Mesangial cell (primary cell): Measurements from ENCODE around the gene PCBP2. TPM values are rescaled to one million over a fixed set of nuclear protein-coding genes. Genes with fewer than 3 reads are reported as not detected.

Experiments used
- total RNA-seq: library from RNA; depleted of rRNA; stranded (reverse); fragments of >200 nt; gene quantifications from 2 replicates; pipeline ENCODE4 v1.2.3, GENCODE V29; 2015

PCBP2 gene
- total RNA-seq = 263 and 427 TPM in 2 replicates

DNA sequence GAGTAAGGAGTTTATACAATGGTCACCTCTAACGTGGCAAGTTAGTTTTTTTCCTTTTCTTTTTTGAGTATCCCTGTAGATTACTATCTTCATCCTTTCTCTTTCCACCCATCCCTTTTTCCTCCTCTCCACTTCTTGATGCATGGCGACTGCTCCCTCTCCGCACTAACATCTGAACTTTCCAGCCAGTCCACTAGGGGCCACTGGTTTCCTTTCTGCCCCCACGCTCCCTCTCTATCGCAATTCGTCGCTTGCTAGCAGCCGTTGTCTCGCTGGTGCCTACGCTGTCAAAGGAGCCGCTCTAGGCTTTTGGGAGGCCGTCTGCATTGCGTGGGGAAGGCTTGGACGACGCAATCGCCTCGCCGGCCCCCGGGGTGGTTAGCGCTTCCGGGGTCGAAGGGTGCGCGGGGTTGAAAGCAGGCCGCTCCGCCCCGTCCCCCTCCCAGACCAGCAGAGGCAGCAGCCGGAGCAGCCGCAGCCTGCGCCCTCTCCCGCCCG is at the start of gene PCBP2:
Gene PCBP2, plus strand, starts transcription at position 442 of the 498 bp plus-strand sequence. CDS start 2,699 bp downstream, outside the sequence.

DNA sequence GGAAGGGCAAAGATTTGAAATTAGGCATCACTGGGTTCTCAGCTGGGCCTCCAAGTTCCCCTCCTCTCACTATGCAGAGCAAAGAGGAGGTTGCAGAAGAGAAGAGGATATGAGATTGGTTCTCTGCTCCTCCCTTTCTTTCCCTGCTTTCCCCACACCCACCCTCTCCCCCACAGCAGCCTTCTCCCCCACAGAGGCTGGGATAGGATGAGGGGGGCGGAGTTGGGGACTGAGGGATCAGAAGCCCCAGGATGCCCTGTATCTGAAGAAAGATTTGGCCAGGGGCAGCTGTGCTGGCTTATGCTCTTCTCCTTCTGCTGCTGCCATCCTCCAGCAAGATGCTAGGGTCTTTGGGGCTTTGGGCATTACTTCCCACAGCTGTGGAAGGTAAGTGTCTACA is 28.3 kb upstream of the PCBP2 start, which contains the start of gene AMHR2:
Gene AMHR2, plus strand, starts transcription at position 259 of the 400 bp plus-strand sequence. Its CDS starts 80 bp downstream, at position 339.

DNA sequence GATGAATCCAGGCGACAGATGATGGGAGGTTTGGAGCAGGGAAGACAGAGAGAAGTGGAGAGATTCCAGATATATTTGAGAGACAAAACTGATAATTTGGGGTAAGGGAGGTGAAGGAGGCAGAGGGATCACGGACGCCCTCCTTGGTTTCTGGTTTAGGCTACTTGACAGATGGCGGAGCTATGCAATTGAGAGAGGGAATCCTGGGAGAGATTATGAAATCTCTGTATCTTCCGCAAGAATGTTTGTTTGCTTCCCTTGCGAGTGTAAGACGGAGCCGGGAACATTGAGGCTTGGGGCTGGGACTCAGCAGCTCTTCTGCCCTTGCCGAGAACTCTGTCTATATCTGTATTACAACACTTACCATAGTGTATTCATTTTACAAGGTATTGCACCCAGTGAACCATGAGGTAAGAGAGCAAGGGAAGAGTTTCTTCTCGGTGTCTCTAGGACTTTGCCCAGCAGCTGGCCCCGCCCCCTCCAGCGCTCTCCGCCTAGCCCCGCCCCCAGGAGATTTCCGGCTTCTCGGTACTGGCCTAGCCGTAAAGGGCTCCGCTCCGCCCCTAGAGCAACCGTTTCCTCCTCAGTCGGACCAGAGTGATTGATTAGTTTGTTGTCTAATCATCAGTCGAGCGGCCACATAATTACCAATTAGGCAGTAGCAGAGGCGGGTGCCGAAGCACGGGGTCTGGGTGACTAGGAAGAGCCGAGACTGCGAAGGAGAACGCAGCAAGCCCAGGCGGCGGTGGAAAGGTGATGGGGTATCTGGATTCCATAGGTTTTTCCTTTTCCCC is 10.7 kb upstream of the PCBP2 start, which contains the start of gene PRR13:
Gene PRR13, plus strand, starts transcription at position 695 of the 794 bp plus-strand sequence. CDS start 981 bp downstream, outside the sequence.

DNA sequence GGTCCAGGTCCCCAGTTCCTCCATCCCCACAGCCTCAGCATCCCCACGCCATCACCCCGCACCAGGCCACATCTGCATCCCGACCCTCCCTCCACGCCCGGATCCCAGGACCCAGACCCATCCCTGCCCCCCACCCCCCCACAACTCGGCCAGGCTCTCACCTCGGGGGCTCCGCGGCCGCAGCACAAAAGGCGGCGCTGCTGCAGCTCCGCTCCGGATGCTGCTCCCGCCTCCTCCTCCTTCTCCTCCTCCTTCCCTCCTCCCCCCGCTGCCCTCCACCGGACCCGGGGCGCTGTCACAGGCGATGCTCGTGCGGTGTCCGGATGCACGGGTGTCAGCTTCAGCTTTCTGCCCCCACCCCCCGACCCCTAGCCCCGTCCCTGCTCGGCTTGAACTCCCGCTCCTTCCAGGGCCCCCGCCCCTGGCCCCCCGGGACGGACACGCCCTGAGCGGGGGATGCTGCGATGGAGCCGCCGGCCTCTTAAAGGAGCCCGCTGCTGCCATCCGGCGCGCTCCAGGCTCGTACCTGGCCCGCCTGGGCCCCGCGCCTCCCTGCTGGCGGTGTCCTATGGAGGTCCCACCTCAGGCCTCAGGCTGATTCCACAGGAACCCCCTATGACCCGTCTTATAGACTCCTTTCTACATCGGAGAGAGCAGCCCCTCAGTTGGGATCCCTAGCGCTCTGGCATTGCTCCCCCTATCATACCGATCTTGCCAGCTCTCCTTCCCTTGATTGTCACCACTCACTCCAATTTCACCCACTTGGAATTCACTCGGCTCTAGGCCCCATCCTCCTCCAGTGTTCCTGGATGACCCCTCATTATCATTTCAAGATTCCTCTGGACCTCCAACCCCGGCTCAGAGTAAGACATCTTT is 47.6 kb downstream of the PCBP2 start, which contains the start of gene MAP3K12:
Gene MAP3K12, minus strand, starts transcription at position 193 of the 876 bp plus-strand sequence. CDS start 12,067 bp downstream, outside the sequence.

DNA sequence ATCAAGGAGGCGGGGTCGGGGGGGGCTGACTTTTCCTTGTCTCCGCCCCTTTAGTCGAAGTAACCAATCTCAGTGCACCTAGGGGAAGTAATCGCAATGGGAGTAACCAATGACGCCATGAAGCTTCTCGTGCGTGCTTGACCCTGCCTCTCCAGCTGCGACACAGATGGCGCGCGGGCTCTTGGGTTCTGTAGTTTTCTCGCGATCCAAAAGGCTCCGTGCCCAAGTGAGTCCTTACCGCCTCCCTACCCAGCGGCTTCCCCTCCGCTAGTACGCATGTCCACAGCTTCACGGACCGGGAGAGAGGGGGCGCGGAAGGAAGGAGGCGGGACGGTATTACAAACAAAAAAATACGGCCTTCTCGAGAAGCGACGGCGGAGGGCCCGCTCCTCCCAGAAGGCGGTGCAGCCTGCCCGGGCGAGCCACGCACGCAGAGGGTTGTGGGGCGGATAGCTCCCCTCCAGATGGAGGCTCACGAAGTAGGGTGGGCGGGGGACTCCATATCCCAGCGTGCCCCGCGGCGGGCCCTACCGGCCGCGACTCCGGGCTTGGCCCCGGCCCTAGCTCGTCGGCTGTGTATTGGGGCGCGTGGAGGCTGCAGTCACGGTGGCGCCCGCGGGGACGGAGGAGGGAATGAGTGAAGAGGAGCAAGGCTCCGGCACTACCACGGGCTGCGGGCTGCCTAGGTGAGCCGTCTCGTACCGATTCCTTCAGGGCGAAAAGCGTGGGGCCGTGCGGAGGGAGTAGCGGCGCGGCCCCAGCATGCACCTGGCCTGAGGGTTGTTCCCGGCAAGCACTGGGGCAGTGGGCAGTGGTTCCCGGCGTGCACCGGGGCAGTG is 49.1 kb downstream of the PCBP2 start, which contains the start of gene TARBP2:
Gene TARBP2, plus strand, starts transcription at position 508 of the 839 bp plus-strand sequence. Its CDS starts 126 bp downstream, at position 634.

DNA sequence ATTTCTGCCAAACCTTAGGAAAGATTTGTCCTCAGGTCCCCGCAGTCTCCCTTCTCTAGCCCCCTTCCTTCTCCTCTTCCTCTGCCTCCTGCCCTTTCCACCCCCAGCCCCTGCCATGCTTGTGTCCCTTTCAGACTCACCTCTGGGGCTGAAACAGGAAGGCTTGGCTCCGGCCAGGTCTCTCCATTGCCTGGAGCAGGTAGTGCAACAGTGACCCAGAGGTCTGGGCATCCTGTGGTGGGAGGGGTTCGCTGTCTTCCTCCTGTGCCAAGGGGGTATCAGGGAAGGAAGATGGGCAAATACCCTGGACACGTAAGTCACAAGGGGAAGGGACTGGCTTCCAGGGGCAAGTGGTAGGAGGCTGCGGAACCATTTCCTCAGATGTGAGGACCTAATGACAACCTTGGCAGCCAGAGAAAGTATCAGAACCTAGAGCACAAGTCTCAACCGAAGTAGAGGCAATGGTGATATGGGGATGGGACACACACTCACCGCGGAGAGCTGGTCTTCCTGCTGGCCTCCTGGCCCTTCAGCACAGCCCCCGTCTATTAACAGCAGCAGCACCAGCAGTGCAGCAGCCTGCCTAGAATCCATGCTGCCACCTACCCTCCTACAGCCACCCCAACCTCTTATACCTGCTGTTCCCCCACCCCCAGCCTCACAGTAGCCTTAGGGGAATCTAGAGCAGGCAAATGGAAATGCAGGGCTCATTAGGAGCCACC is 55.1 kb downstream of the PCBP2 start, which contains the start of gene NPFF:
Gene NPFF, minus strand, starts transcription at position 604 of the 722 bp plus-strand sequence. Its CDS starts 10 bp downstream, at position 594.

Other genes with a start within 250 kb of the PCBP2 start
- 0.89 TPM in 1 of 2 replicates, not detected in the other for gene ITGB7, start 244.9 kb upstream of the PCBP2 start, total RNA-seq
- 9.8 and 26.1 TPM in 2 replicates for gene RARG, start 219.9 kb upstream of the PCBP2 start, total RNA-seq
- 1.3 and 26.6 TPM in 2 replicates for gene ESPL1, start 183.8 kb upstream of the PCBP2 start, total RNA-seq
- 240 and 333 TPM in 2 replicates for gene PFDN5, start 156.6 kb upstream of the PCBP2 start, total RNA-seq
- gene MYG1, start 152.4 kb upstream of the PCBP2 start, total RNA-seq = 74.3 and 81.6 TPM in 2 replicates
- 48.6 and 82.5 TPM in 2 replicates for gene AAAS, start 130.5 kb upstream of the PCBP2 start, total RNA-seq
- gene SP7, start 115.7 kb upstream of the PCBP2 start, total RNA-seq = not detected in 2 replicates
- 37.0 and 60.8 TPM in 2 replicates for gene SP1, start 71.9 kb upstream of the PCBP2 start, total RNA-seq
- not detected in 2 replicates for gene AMHR2, start 28.2 kb upstream of the PCBP2 start, total RNA-seq
- 82.9 and 105 TPM in 2 replicates for gene PRR13, start 10.4 kb upstream of the PCBP2 start, total RNA-seq
- gene MAP3K12, start 47.4 kb downstream of the PCBP2 start, total RNA-seq = 9.6 and 30.0 TPM in 2 replicates
- 46.1 and 55.6 TPM in 2 replicates for gene TARBP2, start 49.2 kb downstream of the PCBP2 start, total RNA-seq
- gene NPFF, start 55.4 kb downstream of the PCBP2 start, total RNA-seq = 1.5 TPM in 1 of 2 replicates, not detected in the other
- 13.9 and 17.1 TPM in 2 replicates for gene ATF7, start 174.3 kb downstream of the PCBP2 start, total RNA-seq
- gene ATP5MC2, start 224.0 kb downstream of the PCBP2 start, total RNA-seq = 390 and 497 TPM in 2 replicates